ENCODE measurements around the gene PER1.

DNA sequence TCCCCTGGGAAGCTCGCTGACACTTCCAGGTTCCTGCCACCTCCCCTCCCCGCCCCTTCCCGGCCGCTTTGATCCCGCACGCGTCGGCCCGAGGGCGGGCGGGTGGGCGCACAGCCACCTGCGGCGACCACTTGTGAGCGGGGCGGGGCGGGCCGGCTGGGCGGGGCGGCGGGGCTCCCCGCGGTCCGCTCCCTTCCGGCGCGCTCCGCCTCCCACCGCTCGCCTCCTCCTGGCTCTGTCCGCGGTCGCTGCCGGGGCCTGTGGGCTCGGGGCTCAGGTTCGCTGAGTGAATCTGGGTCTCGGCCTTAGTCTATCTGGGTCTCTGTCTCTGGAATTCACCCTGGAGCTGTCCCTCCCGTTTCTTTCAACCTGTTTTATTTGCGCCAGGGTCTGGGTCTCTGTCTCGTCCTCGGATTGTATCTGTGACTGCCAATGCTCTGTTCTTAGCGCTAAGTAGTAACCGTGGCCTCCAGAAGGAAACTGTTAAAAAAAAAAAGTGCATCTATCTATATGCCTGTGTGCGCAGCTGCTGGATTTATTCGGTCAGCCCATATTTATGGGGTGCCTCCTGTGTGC, 25.6 kb downstream of the PER1 start:
- TF ChIP-seq EZH2 (IDR thresholded peaks at IDR 0.05) (no peak), POLR2AphosphoS5 (IDR thresholded peaks at IDR 0.05; ENCODE audit: borderline replicate concordance, low read depth, low read length) (no peak)

Measured in SK-N-MC (cell line).